HG02759 (cell line): Measurements from ENCODE around the gene GATA5.

Experiments
- ATAC-seq: cut with Tn5 transposase; IDR thresholded peaks from one replicate; pipeline ENCODE4 v1.9.1; 2021; ENCODE audit warnings: mild to moderate bottlenecking, moderate library complexity; ENCODE audit not compliant: unreplicated experiment

GATA5 gene

GRCh38 chr20:62473717-62474603 lies 1.8 kb downstream of the GATA5 start:
- no peak for ATAC-seq

- ATAC-seq = no peak
These were observed 2.7 kb downstream of the GATA5 start for GRCh38 chr20:62472941-62473585.

- ATAC-seq = no peak
These were observed 3.5 kb downstream of the GATA5 start for GRCh38 chr20:62472138-62472940.

- ATAC-seq = no peak
These were observed 5.3 kb downstream of the GATA5 start for GRCh38 chr20:62470459-62470858.

GRCh38 chr20:62470001-62470400 lies 5.8 kb downstream of the GATA5 start:
- no peak for ATAC-seq

GRCh38 chr20:62469352-62469751 lies 6.4 kb downstream of the GATA5 start:
- ATAC-seq = no peak

- no peak for ATAC-seq
These were observed 8.8 kb downstream of the GATA5 start for GRCh38 chr20:62466806-62467537.

DNA sequence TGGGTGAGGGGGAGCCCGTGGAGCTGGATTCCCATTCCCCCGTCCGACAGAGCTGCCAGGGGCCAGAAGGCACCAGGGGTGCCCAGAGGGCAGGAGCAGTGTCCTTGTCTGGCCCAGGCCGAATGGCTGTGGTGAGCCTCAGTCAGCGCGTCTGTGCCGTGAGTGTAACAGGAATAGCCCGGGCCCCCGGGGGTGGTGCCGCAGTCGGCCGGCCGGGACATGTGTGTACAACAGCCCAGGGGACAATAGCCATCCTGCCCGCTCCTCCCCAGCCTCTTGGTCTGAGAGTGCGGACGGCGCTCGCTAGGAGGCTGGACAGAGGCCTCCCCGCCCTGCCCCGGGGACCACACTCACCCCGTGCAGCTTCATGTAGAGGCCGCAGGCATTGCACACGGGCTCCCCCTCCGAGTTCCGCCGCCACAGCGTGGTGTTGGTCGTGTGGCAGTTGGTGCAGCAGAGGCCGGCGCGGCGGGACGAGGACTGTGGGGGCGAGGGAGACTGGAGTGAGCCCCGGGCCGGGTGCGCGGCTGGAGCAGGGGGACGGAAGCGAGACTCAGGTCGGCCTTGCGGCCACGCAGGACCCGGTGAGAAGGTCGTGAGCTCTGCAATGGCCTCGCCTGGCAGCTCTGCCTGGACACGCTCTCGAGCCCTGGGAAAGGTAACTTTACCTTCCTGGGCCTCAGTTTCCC lies 9.6 kb downstream of the GATA5 start:
- no peak for ATAC-seq

GRCh38 chr20:62464990-62465389 lies 10.8 kb downstream of the GATA5 start:
- ATAC-seq = no peak

- ATAC-seq = no peak
These were observed 11.4 kb downstream of the GATA5 start for GRCh38 chr20:62464425-62464770.

GRCh38 chr20:62463651-62464424 lies 12.0 kb downstream of the GATA5 start:
- no peak for ATAC-seq

GRCh38 chr20:62462976-62463592 lies 12.7 kb downstream of the GATA5 start:
- ATAC-seq = no peak

- no peak for ATAC-seq
These were observed 14.0 kb downstream of the GATA5 start for GRCh38 chr20:62461834-62462233.

DNA sequence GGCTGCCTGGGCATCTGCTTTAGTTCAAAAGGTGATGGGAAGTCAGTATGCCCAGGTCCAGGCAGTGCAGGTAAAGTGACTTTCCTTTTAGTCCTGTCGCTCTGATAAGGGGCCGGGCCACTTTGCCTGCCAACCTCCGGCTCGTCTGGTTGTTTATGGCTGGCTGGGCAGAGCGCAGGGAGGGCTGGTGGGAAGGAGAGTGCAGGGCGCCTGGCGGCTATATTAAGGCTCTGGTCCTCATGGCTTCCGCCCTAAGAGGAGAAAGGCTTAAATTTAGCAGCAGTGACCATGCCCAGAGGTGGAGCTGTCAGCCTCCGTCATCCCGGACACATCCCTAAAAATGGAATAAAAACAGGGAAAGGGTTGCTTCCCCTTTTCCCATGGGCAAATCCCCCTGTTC lies 14.6 kb downstream of the GATA5 start:
- no peak for ATAC-seq

- ATAC-seq = no peak
These were observed 15.1 kb downstream of the GATA5 start for GRCh38 chr20:62460678-62461077.

- no peak for ATAC-seq
These were observed 16.3 kb downstream of the GATA5 start for GRCh38 chr20:62459488-62459887.

GRCh38 chr20:62458275-62459251 lies 17.2 kb downstream of the GATA5 start:
- no peak for ATAC-seq

DNA sequence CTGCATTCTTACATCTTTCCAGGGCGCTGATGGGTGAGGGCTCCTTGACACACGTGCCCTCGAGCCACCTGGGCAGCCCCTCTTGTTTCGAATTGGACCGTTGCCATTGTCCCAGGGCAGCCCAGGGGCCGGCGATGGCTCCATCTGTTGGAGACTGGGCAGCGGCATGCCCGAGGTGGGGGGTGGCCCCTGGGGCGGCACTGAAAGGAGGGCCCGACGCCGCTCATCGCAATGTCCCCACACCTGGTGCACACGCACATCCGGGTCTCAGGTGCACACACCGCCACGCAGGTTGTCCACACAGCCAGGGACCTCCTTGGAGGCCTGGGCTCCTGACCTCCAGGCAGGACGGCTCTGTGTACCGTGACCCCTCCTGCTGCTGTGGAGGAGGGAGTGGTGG lies 18.0 kb downstream of the GATA5 start:
- ATAC-seq = no peak
